Measurements from ENCODE around the gene RAB6B.

DNA sequence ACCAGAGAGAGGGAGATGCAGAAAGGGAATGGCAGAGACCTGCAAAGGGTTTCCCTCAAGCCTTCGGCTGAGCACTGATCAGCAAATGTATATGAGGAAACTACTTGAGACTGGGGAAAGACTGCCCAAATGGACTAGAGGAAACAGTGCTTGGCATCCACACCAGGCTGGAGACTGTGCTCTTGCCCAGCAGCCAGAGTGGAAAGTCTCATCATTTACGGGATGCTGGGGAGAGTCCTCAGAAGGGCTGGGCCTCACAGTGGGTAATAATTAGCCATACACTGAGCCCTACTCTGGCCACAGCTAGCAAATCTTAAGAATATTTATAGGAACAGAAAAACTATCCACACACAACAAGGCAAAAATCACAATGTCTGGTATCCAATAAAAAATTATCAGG, 18.5 kb downstream of the RAB6B start:
- TF ChIP-seq ZC3H10 (CRISPR knock-in tag; IDR thresholded peaks at IDR 0.05) (no peak), PATZ1 (CRISPR knock-in tag; IDR thresholded peaks at IDR 0.05; ENCODE audit: borderline replicate concordance) (no peak), ZNF565 (CRISPR knock-in tag; conservative IDR thresholded peaks at IDR 0.05; ENCODE audit: low read depth) (no peak), RARB (CRISPR knock-in tag; IDR thresholded peaks at IDR 0.05) (no peak), TCF4 (CRISPR knock-in tag; IDR thresholded peaks at IDR 0.05; ENCODE audit: borderline replicate concordance) (no peak), TSHZ2 (CRISPR knock-in tag; IDR thresholded peaks at IDR 0.05) (no peak)

All from SK-N-SH treated with all-trans-retinoic acid at 6 μM for 48 hours (cell line).